H9 (cell line): ENCODE data around the gene RBM38. TPM values are rescaled to one million over a fixed set of nuclear protein-coding genes. Genes with fewer than 3 reads are reported as not detected.

Experiments
- DNase-seq: peaks from one replicate; pipeline ENCODE4 v3.0.0-alpha.2; 2017
- H2AFZ ChIP-seq: one replicate; pipeline ENCODE4 v1.6.1; 2013; ENCODE audit warnings: mild to moderate bottlenecking, low read length, control low read depth, moderate library complexity
- H2AK5ac ChIP-seq: 2 replicates; pipeline ENCODE4 v1.6.1; 2013; ENCODE audit warnings: low read length, control low read depth, mixed read lengths; ENCODE audit not compliant: insufficient read length
- H2BK120ac ChIP-seq: one replicate; pipeline ENCODE4 v1.6.1; 2013; ENCODE audit warnings: low read depth, mild to moderate bottlenecking, low read length, control low read depth, inconsistent platforms; ENCODE audit not compliant: poor library complexity, severe bottlenecking
- H2BK12ac ChIP-seq: 2 replicates; pipeline ENCODE4 v1.6.1; 2013; ENCODE audit warnings: low read length, control low read depth, mixed read lengths, low read depth; ENCODE audit not compliant: insufficient read length
- H2BK15ac ChIP-seq: 2 replicates; pipeline ENCODE4 v1.6.1; 2013; ENCODE audit warnings: low read depth, low read length, control low read depth
- H2BK20ac ChIP-seq: one replicate; pipeline ENCODE4 v1.6.1; 2013; ENCODE audit warnings: low read depth, mild to moderate bottlenecking, low read length, control low read depth, inconsistent platforms; ENCODE audit not compliant: poor library complexity, severe bottlenecking
- H2BK5ac ChIP-seq: 2 replicates; pipeline ENCODE4 v1.6.1; 2013; ENCODE audit warnings: low read length, control low read depth, mixed read lengths; ENCODE audit not compliant: insufficient read length
- H3K14ac ChIP-seq: 2 replicates; pipeline ENCODE4 v1.6.1; 2013; ENCODE audit warnings: low read length, control low read depth; ENCODE audit not compliant: insufficient read depth
- H3K18ac ChIP-seq: 2 replicates; pipeline ENCODE4 v1.6.1; 2013; ENCODE audit warnings: low read depth, mild to moderate bottlenecking, mixed read lengths, low read length, control low read depth; ENCODE audit not compliant: insufficient read length
- H3K23ac ChIP-seq: 2 replicates; pipeline ENCODE4 v1.6.1; 2013; ENCODE audit warnings: low read length, control low read depth, mixed read lengths, low read depth; ENCODE audit not compliant: insufficient read length
- H3K23me2 ChIP-seq: 2 replicates; pipeline ENCODE4 v1.6.1; 2013; ENCODE audit warnings: low read depth, mild to moderate bottlenecking, mixed read lengths, low read length, control low read depth; ENCODE audit not compliant: insufficient read length, poor library complexity, severe bottlenecking
- H3K27ac ChIP-seq: 2 replicates; pipeline ENCODE4 v1.5.1; 2013; ENCODE audit warnings: low read length, control low read depth, mixed read lengths, low read depth; ENCODE audit not compliant: insufficient read length
- H3K27me3 ChIP-seq: 2 replicates; pipeline ENCODE4 v1.6.1; 2013; ENCODE audit warnings: low read length, control low read depth, inconsistent platforms; ENCODE audit not compliant: insufficient read depth
- H3K4ac ChIP-seq: 2 replicates; pipeline ENCODE4 v1.6.1; 2013; ENCODE audit warnings: low read depth, mild to moderate bottlenecking, control low read depth, inconsistent platforms, low read length, moderate library complexity
- H3K4me1 ChIP-seq: 2 replicates; pipeline ENCODE4 v1.6.1; 2013; ENCODE audit warnings: low read length, control low read depth, inconsistent platforms; ENCODE audit not compliant: insufficient read depth
- H3K4me2 ChIP-seq: 2 replicates; pipeline ENCODE4 v1.6.1; 2013; ENCODE audit warnings: low read length, control low read depth, mixed read lengths; ENCODE audit not compliant: insufficient read length, insufficient read depth
- H3K56ac ChIP-seq: 2 replicates; pipeline ENCODE4 v1.6.1; 2013; ENCODE audit warnings: low read depth, mild to moderate bottlenecking, mixed read lengths, low read length, control low read depth; ENCODE audit not compliant: insufficient read length
- H3K79me1 ChIP-seq: 2 replicates; pipeline ENCODE4 v1.6.1; 2013; ENCODE audit warnings: low read depth, mild to moderate bottlenecking, moderate library complexity, low read length, control low read depth, inconsistent platforms; ENCODE audit not compliant: insufficient read depth, poor library complexity, severe bottlenecking
- H3K79me2 ChIP-seq: 2 replicates; pipeline ENCODE4 v1.6.1; 2013; ENCODE audit warnings: low read length, control low read depth, inconsistent platforms; ENCODE audit not compliant: insufficient read depth
- H3K9ac ChIP-seq: 2 replicates; pipeline ENCODE4 v1.6.1; 2013; ENCODE audit warnings: low read length, control low read depth, mixed read lengths; ENCODE audit not compliant: insufficient read length; ENCODE audit errors: extremely low read depth
- H3K9me3 ChIP-seq: one replicate; pipeline ENCODE4 v1.6.1; 2013; ENCODE audit warnings: low read depth, low read length, inconsistent platforms; ENCODE audit not compliant: control insufficient read depth
- H3T11ph ChIP-seq: one replicate; pipeline ENCODE4 v1.6.1; 2013; ENCODE audit warnings: mild to moderate bottlenecking, low read length, control low read depth, inconsistent platforms
- H4K20me1 ChIP-seq: one replicate; pipeline ENCODE4 v1.6.1; 2013; ENCODE audit not compliant: control insufficient read depth, insufficient read length, insufficient read depth
- H4K5ac ChIP-seq: 2 replicates; pipeline ENCODE4 v1.6.1; 2013; ENCODE audit warnings: low read depth, mild to moderate bottlenecking, mixed read lengths, low read length, control low read depth; ENCODE audit not compliant: insufficient read length
- H4K8ac ChIP-seq: replicated peaks from 2 replicates; pipeline ENCODE4 v1.6.1; 2013; ENCODE audit warnings: low read length, control low read depth, mixed read lengths, low read depth; ENCODE audit not compliant: insufficient read length
- H4K91ac ChIP-seq: 2 replicates; pipeline ENCODE4 v1.6.1; 2013; ENCODE audit warnings: low read depth, mild to moderate bottlenecking, moderate library complexity, mixed read lengths, low read length, control low read depth; ENCODE audit not compliant: insufficient read length
- H3K27ac Mint-ChIP-seq, 3 experiments: 2 replicates in 2 of 3; 3 replicates in 1 of 3; pipeline ENCODE4 v1.8.0; 2020 to 2021; ENCODE audit warnings: mixed read lengths in 3 of 3, mild to moderate bottlenecking in 1 of 3, moderate library complexity in 1 of 3
- H3K27me3 Mint-ChIP-seq: 2 replicates; pipeline ENCODE4 v1.8.0; 2021; ENCODE audit warnings: low read depth, mild to moderate bottlenecking, moderate library complexity, mixed read lengths
- H3K36me3 Mint-ChIP-seq, 3 experiments: 2 replicates in 2 of 3; 3 replicates in 1 of 3; pipeline ENCODE4 v1.8.0; 2020 to 2021; ENCODE audit warnings: low read depth in 3 of 3, mixed read lengths in 3 of 3; ENCODE audit not compliant: insufficient read depth in 1 of 3
- H3K4me1 Mint-ChIP-seq, 2 experiments: 2 replicates each; pipeline ENCODE4 v1.8.0; 2020; ENCODE audit warnings: mixed read lengths in 2 of 2
- H3K4me3 Mint-ChIP-seq, 2 experiments: 2 replicates in 1 of 2; 3 replicates in 1 of 2; pipeline ENCODE4 v1.8.0; 2020 to 2021; ENCODE audit warnings: mild to moderate bottlenecking in 2 of 2, mixed read lengths in 2 of 2, moderate library complexity in 1 of 2
- H3K9me3 Mint-ChIP-seq, 2 experiments: 2 replicates in 1 of 2; 3 replicates in 1 of 2; pipeline ENCODE4 v1.8.0; 2020; ENCODE audit warnings: mild to moderate bottlenecking in 2 of 2, mixed read lengths in 2 of 2, moderate library complexity in 1 of 2
- WGBS: extraction: QIAGEN DNeasy Blood & Tissue Kit; methylation state at CpG from one replicate; pipeline ENCODE4 v1.1.7; 2013; ENCODE audit warnings: missing lambda C conversion rate, low lambda C conversion rate, mixed read lengths; ENCODE audit not compliant: insufficient read length; ENCODE audit errors: extremely low coverage; 5-methylcytosine and 5-hydroxymethylcytosine counted together
- total RNA-seq: library from RNA; stranded (reverse); gene quantifications from 2 replicates; pipeline ENCODE4 v1.2.1, GENCODE V29; 2021
- TF ChIP-seq, protein P1 (sequence below): fragments of 200-600 bp; sonication (generic); conservative IDR thresholded peaks from 3 replicates; pipeline ENCODE4 v1.8.0; 2021; ENCODE audit warnings: antibody characterized with exemption, mild to moderate bottlenecking

Gene RBM38
- total RNA-seq, 1 experiment from 2014 or later = 66.8 TPM

- Histone ChIP-seq H2BK120ac (no peak overlapping the region), H3K4me1 (no peaks in the 10 kb centered on the region), H3K9ac (no peak overlapping the region), H2AK5ac (no peak overlapping the region), H3K27ac (no peak overlapping the region), H2AFZ (no peak overlapping the region), H2BK5ac (no peak overlapping the region), H4K8ac (no peak overlapping the region), H3K23me2 (no peaks in the 10 kb centered on the region), H4K91ac (no peak overlapping the region), H4K5ac (no peak overlapping the region), H3K27me3 (no peaks in the 10 kb centered on the region), H3K4me2 (no peak overlapping the region), H3K79me2 (no peaks in the 10 kb centered on the region), H3K4ac (no peak overlapping the region), H2BK12ac (no peak overlapping the region), H3K9me3 (no peaks in the 10 kb centered on the region), H2BK15ac (no peak overlapping the region), H3K79me1 (no peaks in the 10 kb centered on the region), H4K20me1 (no peaks in the 10 kb centered on the region), H3K18ac (no peak overlapping the region), H3K14ac (no peak overlapping the region), H3K23ac (no peak overlapping the region), H3T11ph (no peak overlapping the region), H3K56ac (no peak overlapping the region), H2BK20ac (no peak overlapping the region)
- Mint-ChIP-seq H3K4me1 (peaks cover 8 to 23% of the 10 kb centered on the region in 2 experiments), H3K27me3 (peaks cover 3% of the 10 kb centered on the region), H3K4me3 (no peak overlapping the region), H3K36me3 (peaks cover 0 to 5% (median 5%) of the 10 kb centered on the region in 3 experiments; a peak in 2 of 7 replicates), H3K27ac (no peak overlapping the region; a peak in 1 of 7 replicates), H3K9me3 (peaks cover 5 to 11% of the 10 kb centered on the region in 2 experiments; a peak in 4 of 5 replicates)
- TF ChIP-seq, protein P1, sequence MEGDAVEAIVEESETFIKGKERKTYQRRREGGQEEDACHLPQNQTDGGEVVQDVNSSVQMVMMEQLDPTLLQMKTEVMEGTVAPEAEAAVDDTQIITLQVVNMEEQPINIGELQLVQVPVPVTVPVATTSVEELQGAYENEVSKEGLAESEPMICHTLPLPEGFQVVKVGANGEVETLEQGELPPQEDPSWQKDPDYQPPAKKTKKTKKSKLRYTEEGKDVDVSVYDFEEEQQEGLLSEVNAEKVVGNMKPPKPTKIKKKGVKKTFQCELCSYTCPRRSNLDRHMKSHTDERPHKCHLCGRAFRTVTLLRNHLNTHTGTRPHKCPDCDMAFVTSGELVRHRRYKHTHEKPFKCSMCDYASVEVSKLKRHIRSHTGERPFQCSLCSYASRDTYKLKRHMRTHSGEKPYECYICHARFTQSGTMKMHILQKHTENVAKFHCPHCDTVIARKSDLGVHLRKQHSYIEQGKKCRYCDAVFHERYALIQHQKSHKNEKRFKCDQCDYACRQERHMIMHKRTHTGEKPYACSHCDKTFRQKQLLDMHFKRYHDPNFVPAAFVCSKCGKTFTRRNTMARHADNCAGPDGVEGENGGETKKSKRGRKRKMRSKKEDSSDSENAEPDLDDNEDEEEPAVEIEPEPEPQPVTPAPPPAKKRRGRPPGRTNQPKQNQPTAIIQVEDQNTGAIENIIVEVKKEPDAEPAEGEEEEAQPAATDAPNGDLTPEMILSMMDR = no peak
- no CpG with 5 or more reads among the region's 21 CpGs for WGBS
- no peak for DNase-seq
Observed at GRCh38 chr20:57457243-57458095, 66.3 kb downstream of the RBM38 start.
